Right renal pelvis (tissue), 4 donors: ENCODE results near the gene CFAP119. TPM values are rescaled to one million over a fixed set of nuclear protein-coding genes. Genes with fewer than 3 reads are reported as not detected.
"Not testable (repeated sequence)": the region's sequence is repeated elsewhere in the genome, so short reads cannot be mapped to it uniquely, and the experiment has no call there.

Experiments used
- DNase-seq, 4 donors: peaks; one replicate each; pipeline ENCODE4 v3.0.0-alpha.2; 2013; ENCODE audit warnings: low read depth in 4 of 4, low spot score in 3 of 4, missing footprints in 1 of 4
- polyA plus RNA-seq, 4 donors: library from polyadenylated mRNA; unstranded; fragments of 120-200 nt; gene quantifications; one replicate each; pipeline ENCODE4 v1.2.1, GENCODE V29; 2013; ENCODE audit not compliant: insufficient read length in 4 of 4

CFAP119 gene
- 10 to 100 TPM in 1 of 4 donors, 1 to 10 TPM in 3; 7.5 to 12.7 (median 7.7) TPM for polyA plus RNA-seq

GRCh38 chr16:30761928-30762902 is at the start of gene CFAP119, which contains the start of gene RNF40:
Gene CFAP119 (minus strand): TSS chr16:30762062. CDS start chr16:30761748, 314 bp downstream.
Gene RNF40 (plus strand): TSS chr16:30762322. CDS start chr16:30762546, 224 bp downstream.
- peak; percentile 96 to 98 (median 97) for DNase-seq

GRCh38 chr16:30809675-30810074 is 47.8 kb upstream of the CFAP119 start:
- DNase-seq, result not testable (repeated sequence)

- DNase-seq, result not testable (repeated sequence)
These were observed 47.1 kb upstream of the CFAP119 start for GRCh38 chr16:30808890-30809426.

GRCh38 chr16:30808146-30808545 is 46.3 kb upstream of the CFAP119 start:
- no peak for DNase-seq

- peak; percentile 74 to 79 (median 78) for DNase-seq
These were observed 43.7 kb upstream of the CFAP119 start for GRCh38 chr16:30805370-30806169.

GRCh38 chr16:30805056-30805369 is 43.2 kb upstream of the CFAP119 start:
- no peak for DNase-seq

GRCh38 chr16:30802936-30803335 is 41.1 kb upstream of the CFAP119 start:
- DNase-seq, result no peak

GRCh38 chr16:30797670-30798309 is 35.9 kb upstream of the CFAP119 start:
- DNase-seq, result no peak

- no peak for DNase-seq
These were observed 32.8 kb upstream of the CFAP119 start for GRCh38 chr16:30794634-30795033.

GRCh38 chr16:30793508-30794069 is 31.7 kb upstream of the CFAP119 start:
- no peak for DNase-seq

GRCh38 chr16:30787613-30788378 is 25.9 kb upstream of the CFAP119 start:
- DNase-seq, result no peak

- peak; percentile 79 to 83 (median 82) for DNase-seq
These were observed 25.2 kb upstream of the CFAP119 start, which contains the start of gene ZNF629 for GRCh38 chr16:30786936-30787612. Gene ZNF629 (minus strand): TSS chr16:30787205. CDS start chr16:30784482, 2,723 bp downstream.

GRCh38 chr16:30786115-30786935 is 24.5 kb upstream of the CFAP119 start:
- DNase-seq, result peak in 1 of 4 donors; percentile 31

- DNase-seq, result no peak
These were observed 23.6 kb upstream of the CFAP119 start for GRCh38 chr16:30785126-30786106.

- no peak for DNase-seq
These were observed 22.4 kb upstream of the CFAP119 start for GRCh38 chr16:30784215-30784614.

GRCh38 chr16:30783280-30784109 is 21.6 kb upstream of the CFAP119 start:
- no peak for DNase-seq
